RWPE2 (cell line): ENCODE data around the gene MPHOSPH9.

ENCODE experiments used
- ATAC-seq: fragments of 200-7000 bp; cut with Tn5 transposase; 3 replicates; pipeline ENCODE4 v1.9.1; 2021; ENCODE audit warnings: low read depth
- DNase-seq: peaks from one replicate; pipeline ENCODE4 v3.0.0-alpha.2; 2020; ENCODE audit warnings: low spot score
- H3K27ac ChIP-seq: fragments of 450-650 bp; 2 replicates; pipeline ENCODE4 v1.5.1; 2017; ENCODE audit warnings: mild to moderate bottlenecking; ENCODE audit not compliant: poor library complexity, severe bottlenecking
- H3K27me3 ChIP-seq: fragments of 250-450 bp; sonication (Bioruptor Pico); 2 replicates; pipeline ENCODE4 v1.5.1; 2021; ENCODE audit warnings: mild to moderate bottlenecking, moderate library complexity; ENCODE audit not compliant: insufficient read depth, poor library complexity, severe bottlenecking
- H3K36me3 ChIP-seq: fragments of 250-450 bp; sonication (Bioruptor Pico); 2 replicates; pipeline ENCODE4 v1.5.1; 2020; ENCODE audit warnings: low read depth, mild to moderate bottlenecking, moderate library complexity
- H3K4me1 ChIP-seq: fragments of 250-450 bp; sonication (Bioruptor Pico); 2 replicates; pipeline ENCODE4 v1.5.1; 2021; ENCODE audit warnings: mild to moderate bottlenecking, moderate library complexity; ENCODE audit not compliant: insufficient read depth, poor library complexity, severe bottlenecking
- H3K4me3 ChIP-seq: fragments of 250-450 bp; sonication (Bioruptor Pico); 2 replicates; pipeline ENCODE4 v1.5.1; 2021; ENCODE audit warnings: mild to moderate bottlenecking, moderate library complexity; ENCODE audit not compliant: severe bottlenecking
- H3K9me3 ChIP-seq: fragments of 250-450 bp; sonication (Bioruptor Pico); 2 replicates; pipeline ENCODE4 v1.5.1; 2021; ENCODE audit warnings: mild to moderate bottlenecking, moderate library complexity; ENCODE audit not compliant: severe bottlenecking
- TF ChIP-seq, protein P1 (sequence below): fragments of 450-650 bp; IDR thresholded peaks from one replicate; pipeline ENCODE4 v1.5.1; 2017; ENCODE audit warnings: mild to moderate bottlenecking, moderate library complexity; ENCODE audit not compliant: poor library complexity, severe bottlenecking

Gene MPHOSPH9

DNA sequence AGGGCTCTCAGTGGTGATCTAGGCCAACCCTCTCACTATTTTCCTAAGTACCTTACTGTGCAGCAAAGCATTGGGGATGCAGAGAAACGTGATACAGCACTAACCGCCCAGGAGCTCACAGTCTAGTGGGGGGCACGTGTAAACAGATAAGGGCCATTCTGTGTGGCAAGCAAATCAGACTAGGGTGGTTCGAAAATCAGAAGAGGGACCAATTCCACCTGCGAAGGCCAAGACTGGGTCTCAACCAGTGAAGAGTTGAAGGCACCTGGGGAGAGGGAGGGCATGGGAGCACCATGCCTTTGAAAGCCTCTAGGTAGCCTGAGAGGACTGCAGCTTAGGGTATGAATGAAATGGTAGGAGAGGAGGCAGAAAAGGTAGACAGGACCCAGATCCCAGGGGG lies 84.3 kb downstream of the MPHOSPH9 start:
- no peak overlapping the region for H3K4me3 ChIP-seq
- no peaks in the 10 kb centered on the region for H3K27me3 ChIP-seq
- no peaks in the 10 kb centered on the region for H3K36me3 ChIP-seq
- peaks cover 3% of the 10 kb centered on the region for H3K4me1 ChIP-seq
- TF ChIP-seq, protein P1, sequence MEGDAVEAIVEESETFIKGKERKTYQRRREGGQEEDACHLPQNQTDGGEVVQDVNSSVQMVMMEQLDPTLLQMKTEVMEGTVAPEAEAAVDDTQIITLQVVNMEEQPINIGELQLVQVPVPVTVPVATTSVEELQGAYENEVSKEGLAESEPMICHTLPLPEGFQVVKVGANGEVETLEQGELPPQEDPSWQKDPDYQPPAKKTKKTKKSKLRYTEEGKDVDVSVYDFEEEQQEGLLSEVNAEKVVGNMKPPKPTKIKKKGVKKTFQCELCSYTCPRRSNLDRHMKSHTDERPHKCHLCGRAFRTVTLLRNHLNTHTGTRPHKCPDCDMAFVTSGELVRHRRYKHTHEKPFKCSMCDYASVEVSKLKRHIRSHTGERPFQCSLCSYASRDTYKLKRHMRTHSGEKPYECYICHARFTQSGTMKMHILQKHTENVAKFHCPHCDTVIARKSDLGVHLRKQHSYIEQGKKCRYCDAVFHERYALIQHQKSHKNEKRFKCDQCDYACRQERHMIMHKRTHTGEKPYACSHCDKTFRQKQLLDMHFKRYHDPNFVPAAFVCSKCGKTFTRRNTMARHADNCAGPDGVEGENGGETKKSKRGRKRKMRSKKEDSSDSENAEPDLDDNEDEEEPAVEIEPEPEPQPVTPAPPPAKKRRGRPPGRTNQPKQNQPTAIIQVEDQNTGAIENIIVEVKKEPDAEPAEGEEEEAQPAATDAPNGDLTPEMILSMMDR = no peak
- H3K9me3 ChIP-seq = no peaks in the 10 kb centered on the region
- H3K27ac ChIP-seq = no peak overlapping the region
- no peak for DNase-seq
- ATAC-seq = no peak

- H3K4me1 ChIP-seq = peaks cover 3% of the 10 kb centered on the region
- no peak overlapping the region for H3K4me3 ChIP-seq
- TF ChIP-seq, protein P1 = no peak
- no peaks in the 10 kb centered on the region for H3K27me3 ChIP-seq
- no peaks in the 10 kb centered on the region for H3K9me3 ChIP-seq
- H3K27ac ChIP-seq = no peak overlapping the region
- ATAC-seq (no peak), DNase-seq (no peak)
- no peaks in the 10 kb centered on the region for H3K36me3 ChIP-seq
Measured at GRCh38 chr12:123148223-123148622, 84.7 kb downstream of the MPHOSPH9 start.

DNA sequence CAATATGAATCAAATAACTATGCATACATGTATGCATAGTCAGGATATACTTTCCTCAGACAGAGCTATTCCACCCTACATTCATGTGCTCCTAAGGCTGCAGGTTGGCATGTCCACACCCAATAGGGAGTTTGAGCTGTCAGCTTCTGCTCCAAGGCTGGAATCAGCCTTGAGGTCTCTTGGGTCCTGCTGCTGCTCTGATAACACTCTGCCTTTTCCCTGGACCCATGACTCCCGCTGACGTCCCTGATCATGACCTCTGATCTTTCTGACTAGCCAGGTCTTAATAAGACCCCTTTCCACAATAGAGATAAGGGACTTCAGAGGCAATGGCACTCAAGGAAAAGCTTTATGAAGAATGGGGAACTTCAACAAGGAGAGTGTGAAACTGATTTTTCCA lies 87.7 kb downstream of the MPHOSPH9 start:
- Histone ChIP-seq H3K27ac (no peak overlapping the region), H3K36me3 (no peaks in the 10 kb centered on the region), H3K9me3 (no peaks in the 10 kb centered on the region), H3K4me3 (no peak overlapping the region), H3K4me1 (peaks cover 22% of the 10 kb centered on the region), H3K27me3 (no peaks in the 10 kb centered on the region)
- DNase-seq (no peak), ATAC-seq (no peak)
- TF ChIP-seq, protein P1 = no peak

GRCh38 chr12:123143736-123144461 lies 89.0 kb downstream of the MPHOSPH9 start:
- Histone ChIP-seq H3K9me3 (no peaks in the 10 kb centered on the region), H3K4me3 (no peak overlapping the region), H3K4me1 (peaks cover 21% of the 10 kb centered on the region), H3K36me3 (no peaks in the 10 kb centered on the region), H3K27ac (no peak overlapping the region), H3K27me3 (no peaks in the 10 kb centered on the region)
- ATAC-seq (no peak), DNase-seq (no peak)
- TF ChIP-seq, protein P1 = no peak
